RWPE2 (cell line): ENCODE measurements around the gene FHIT.
"Not testable (repeated sequence)": the region's sequence is repeated elsewhere in the genome, so short reads cannot be mapped to it uniquely, and the experiment has no call there.

Source experiments
- ATAC-seq: fragments of 200-7000 bp; cut with Tn5 transposase; 3 replicates; pipeline ENCODE4 v1.9.1; 2021; ENCODE audit warnings: low read depth
- DNase-seq: peaks from one replicate; pipeline ENCODE4 v3.0.0-alpha.2; 2020; ENCODE audit warnings: low spot score
- H3K27ac ChIP-seq: fragments of 450-650 bp; 2 replicates; pipeline ENCODE4 v1.5.1; 2017; ENCODE audit warnings: mild to moderate bottlenecking; ENCODE audit not compliant: poor library complexity, severe bottlenecking
- H3K27me3 ChIP-seq: fragments of 250-450 bp; sonication (Bioruptor Pico); 2 replicates; pipeline ENCODE4 v1.5.1; 2021; ENCODE audit warnings: mild to moderate bottlenecking, moderate library complexity; ENCODE audit not compliant: insufficient read depth, poor library complexity, severe bottlenecking
- H3K36me3 ChIP-seq: fragments of 250-450 bp; sonication (Bioruptor Pico); 2 replicates; pipeline ENCODE4 v1.5.1; 2020; ENCODE audit warnings: low read depth, mild to moderate bottlenecking, moderate library complexity
- H3K4me1 ChIP-seq: fragments of 250-450 bp; sonication (Bioruptor Pico); 2 replicates; pipeline ENCODE4 v1.5.1; 2021; ENCODE audit warnings: mild to moderate bottlenecking, moderate library complexity; ENCODE audit not compliant: insufficient read depth, poor library complexity, severe bottlenecking
- H3K4me3 ChIP-seq: fragments of 250-450 bp; sonication (Bioruptor Pico); 2 replicates; pipeline ENCODE4 v1.5.1; 2021; ENCODE audit warnings: mild to moderate bottlenecking, moderate library complexity; ENCODE audit not compliant: severe bottlenecking
- H3K9me3 ChIP-seq: fragments of 250-450 bp; sonication (Bioruptor Pico); 2 replicates; pipeline ENCODE4 v1.5.1; 2021; ENCODE audit warnings: mild to moderate bottlenecking, moderate library complexity; ENCODE audit not compliant: severe bottlenecking
- CTCF ChIP-seq: fragments of 450-650 bp; IDR thresholded peaks from one replicate; pipeline ENCODE4 v1.5.1; 2017; ENCODE audit warnings: mild to moderate bottlenecking, moderate library complexity; ENCODE audit not compliant: poor library complexity, severe bottlenecking

FHIT gene

GRCh38 chr3:60675424-60675823 is 575.8 kb downstream of the FHIT start:
- no peak for DNase-seq
- H3K4me3 ChIP-seq: no peak overlapping the region
- H3K36me3 ChIP-seq: no peaks in the 10 kb centered on the region
- no peaks in the 10 kb centered on the region for H3K4me1 ChIP-seq
- no peak for ATAC-seq
- no peaks in the 10 kb centered on the region for H3K9me3 ChIP-seq
- no peak for TF ChIP-seq CTCF
- no peaks in the 10 kb centered on the region for H3K27me3 ChIP-seq
- no peak overlapping the region for H3K27ac ChIP-seq

- H3K27ac ChIP-seq: no peak overlapping the region
- no peak overlapping the region for H3K4me3 ChIP-seq
- H3K27me3 ChIP-seq: no peaks in the 10 kb centered on the region
- no peaks in the 10 kb centered on the region for H3K4me1 ChIP-seq
- no peak for DNase-seq
- no peaks in the 10 kb centered on the region for H3K36me3 ChIP-seq
- no peaks in the 10 kb centered on the region for H3K9me3 ChIP-seq
- no peak for ATAC-seq
- no peak for TF ChIP-seq CTCF
Measured at GRCh38 chr3:60674870-60675269, 576.4 kb downstream of the FHIT start.

GRCh38 chr3:60673123-60673522 is 578.1 kb downstream of the FHIT start:
- H3K36me3 ChIP-seq: no peaks in the 10 kb centered on the region
- H3K4me1 ChIP-seq: no peaks in the 10 kb centered on the region
- no peak for TF ChIP-seq CTCF
- H3K27ac ChIP-seq: no peak overlapping the region
- no peak overlapping the region for H3K4me3 ChIP-seq
- no peaks in the 10 kb centered on the region for H3K9me3 ChIP-seq
- DNase-seq (no peak), ATAC-seq (no peak)
- H3K27me3 ChIP-seq: no peaks in the 10 kb centered on the region

- not testable (repeated sequence) for H3K4me1 ChIP-seq, ATAC-seq, DNase-seq, H3K9me3 ChIP-seq, H3K27me3 ChIP-seq, H3K27ac ChIP-seq, H3K4me3 ChIP-seq, H3K36me3 ChIP-seq
Measured at GRCh38 chr3:60672337-60672736, 578.9 kb downstream of the FHIT start.

- no peak overlapping the region for H3K4me3 ChIP-seq
- TF ChIP-seq CTCF: no peak
- H3K9me3 ChIP-seq: no peaks in the 10 kb centered on the region
- ATAC-seq (no peak), DNase-seq (no peak)
- H3K4me1 ChIP-seq: no peaks in the 10 kb centered on the region
- H3K27me3 ChIP-seq: no peaks in the 10 kb centered on the region
- no peaks in the 10 kb centered on the region for H3K36me3 ChIP-seq
- H3K27ac ChIP-seq: no peak overlapping the region
Measured at GRCh38 chr3:60669636-60670035, 581.6 kb downstream of the FHIT start.
